ENCODE measurements around the gene DOCK8. TPM values are rescaled to one million over a fixed set of nuclear protein-coding genes. Genes with fewer than 3 reads are reported as not detected.

The DOCK8 gene
- total RNA-seq: 0.80 and 1.3 TPM in 2 replicates

GRCh38 chr9:214648-215493 lies at the start of gene DOCK8:
Gene DOCK8, plus strand, starts transcription at chr9:214865. Its CDS starts 112 bp downstream, at chr9:214977.

DNA sequence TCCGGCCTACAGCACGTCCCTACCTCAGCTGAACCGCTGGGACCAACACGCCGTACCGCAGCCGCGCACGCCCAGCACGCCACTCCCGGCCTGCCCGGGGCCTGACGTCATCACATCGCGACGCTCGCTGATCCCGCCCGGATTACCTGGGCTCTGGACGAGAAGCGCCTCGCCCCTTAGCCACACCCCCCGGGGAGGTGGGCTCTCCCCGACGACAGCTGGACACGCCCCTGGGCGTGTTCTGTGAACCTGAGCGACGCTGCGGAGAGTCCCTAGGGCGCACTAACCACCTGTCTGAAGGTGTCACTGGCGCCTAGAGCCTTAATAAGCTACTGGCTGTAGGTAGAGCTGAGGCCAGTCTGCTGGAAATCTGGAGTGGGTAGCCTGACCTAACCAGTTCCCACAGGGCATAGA lies 35.7 kb upstream of the DOCK8 start, which contains the start of gene ZNG1A:
TSS of gene ZNG1A (minus strand) at position 87 of the 414 bp plus-strand sequence. CDS start 87 bp downstream, outside the sequence.

GRCh38 chr9:503881-504852 lies 289.5 kb downstream of the DOCK8 start, which contains the start of gene KANK1:
Gene KANK1, plus strand, starts transcription at chr9:504695.

Other genes with a start within 250 kb of the DOCK8 start
- 2.7 and 3.3 TPM in 2 replicates for gene WASHC1, start 185.4 kb upstream of the DOCK8 start, total RNA-seq
- gene FOXD4, start 96.4 kb upstream of the DOCK8 start, total RNA-seq: 0.14 and 0.27 TPM in 2 replicates
- 52.7 and 55.5 TPM in 2 replicates for gene ZNG1A, start 35.8 kb upstream of the DOCK8 start, total RNA-seq

All from thoracic aorta endothelial cell (primary cell).